ENCODE measurements around the gene NFATC1. TPM values are rescaled to one million over a fixed set of nuclear protein-coding genes. Genes with fewer than 3 reads are reported as not detected.

NFATC1 gene
- total RNA-seq, 2 donors from 2014 or later, result 1.6 to 4.3 TPM

DNA sequence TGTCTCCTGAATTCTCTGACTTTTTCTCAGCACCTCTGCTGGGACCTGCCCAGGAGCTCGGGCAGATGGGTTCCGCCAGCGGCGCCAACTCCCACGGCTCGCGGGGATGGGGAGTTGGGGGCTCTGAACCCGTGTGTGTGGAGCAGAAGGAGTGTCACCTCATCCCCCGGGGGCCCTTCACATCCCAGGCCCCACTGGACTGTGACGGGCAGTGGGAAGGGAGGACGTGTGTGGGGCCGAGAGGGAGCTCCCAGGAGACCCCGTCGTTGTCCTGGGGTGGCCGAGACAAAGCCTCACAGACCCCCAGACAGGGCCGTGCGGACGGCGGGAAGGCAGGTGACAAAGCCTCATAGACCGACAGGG, 153.9 kb downstream of the NFATC1 start:
- H3K27ac ChIP-seq, result no peak overlapping the region
- H3K9me3 ChIP-seq, result no peaks in the 10 kb centered on the region
- no peaks in the 10 kb centered on the region for H3K4me1 ChIP-seq
- H3K9ac ChIP-seq (ENCODE audit: low read depth in 2 of 2, low read length in 2 of 2), result no peak overlapping the region
- H3K4me3 ChIP-seq, result no peak overlapping the region
- intact Hi-C loops (cut with DNase I), result no loop called here
- no peak for DNase-seq
- TF ChIP-seq, protein P1, sequence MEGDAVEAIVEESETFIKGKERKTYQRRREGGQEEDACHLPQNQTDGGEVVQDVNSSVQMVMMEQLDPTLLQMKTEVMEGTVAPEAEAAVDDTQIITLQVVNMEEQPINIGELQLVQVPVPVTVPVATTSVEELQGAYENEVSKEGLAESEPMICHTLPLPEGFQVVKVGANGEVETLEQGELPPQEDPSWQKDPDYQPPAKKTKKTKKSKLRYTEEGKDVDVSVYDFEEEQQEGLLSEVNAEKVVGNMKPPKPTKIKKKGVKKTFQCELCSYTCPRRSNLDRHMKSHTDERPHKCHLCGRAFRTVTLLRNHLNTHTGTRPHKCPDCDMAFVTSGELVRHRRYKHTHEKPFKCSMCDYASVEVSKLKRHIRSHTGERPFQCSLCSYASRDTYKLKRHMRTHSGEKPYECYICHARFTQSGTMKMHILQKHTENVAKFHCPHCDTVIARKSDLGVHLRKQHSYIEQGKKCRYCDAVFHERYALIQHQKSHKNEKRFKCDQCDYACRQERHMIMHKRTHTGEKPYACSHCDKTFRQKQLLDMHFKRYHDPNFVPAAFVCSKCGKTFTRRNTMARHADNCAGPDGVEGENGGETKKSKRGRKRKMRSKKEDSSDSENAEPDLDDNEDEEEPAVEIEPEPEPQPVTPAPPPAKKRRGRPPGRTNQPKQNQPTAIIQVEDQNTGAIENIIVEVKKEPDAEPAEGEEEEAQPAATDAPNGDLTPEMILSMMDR (IDR thresholded peaks at IDR 0.05), result no peak
- no peaks in the 10 kb centered on the region for H3K27me3 ChIP-seq
- H3K36me3 ChIP-seq, result no peaks in the 10 kb centered on the region

DNA sequence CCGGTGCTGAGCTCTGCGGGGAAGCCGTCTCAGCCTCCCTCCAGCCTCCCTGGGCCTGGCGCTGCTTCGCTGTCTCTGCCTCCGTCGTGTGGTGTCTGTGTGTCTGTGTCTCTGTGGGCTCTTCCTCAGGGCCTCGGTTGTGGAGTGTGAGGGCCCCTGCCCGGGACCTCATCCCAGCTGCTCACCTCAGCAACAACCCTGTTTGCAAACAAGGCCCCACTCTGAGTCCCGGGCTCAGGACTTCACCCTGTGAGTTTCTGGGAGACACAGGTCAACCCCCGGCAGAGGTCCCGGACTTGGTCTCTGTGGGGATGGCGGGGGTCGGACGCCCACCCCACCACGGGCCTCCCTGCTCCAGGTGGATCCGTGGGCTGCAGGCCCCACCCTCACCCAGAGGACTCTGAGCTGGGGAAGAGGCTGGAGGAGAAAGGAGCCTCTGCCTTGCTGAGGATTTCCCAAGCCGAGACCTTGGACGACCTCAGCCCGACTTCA, 156.5 kb downstream of the NFATC1 start:
- Histone ChIP-seq H3K9ac (ENCODE audit: low read depth in 2 of 2, low read length in 2 of 2) (no peak overlapping the region), H3K36me3 (no peaks in the 10 kb centered on the region), H3K27ac (no peak overlapping the region), H3K4me3 (no peak overlapping the region), H3K4me1 (no peaks in the 10 kb centered on the region), H3K9me3 (no peaks in the 10 kb centered on the region), H3K27me3 (no peaks in the 10 kb centered on the region)
- DNase-seq, result no peak
- intact Hi-C loops (cut with DNase I), result no loop called here
- TF ChIP-seq, protein P1 (IDR thresholded peaks at IDR 0.05), result no peak

DNA sequence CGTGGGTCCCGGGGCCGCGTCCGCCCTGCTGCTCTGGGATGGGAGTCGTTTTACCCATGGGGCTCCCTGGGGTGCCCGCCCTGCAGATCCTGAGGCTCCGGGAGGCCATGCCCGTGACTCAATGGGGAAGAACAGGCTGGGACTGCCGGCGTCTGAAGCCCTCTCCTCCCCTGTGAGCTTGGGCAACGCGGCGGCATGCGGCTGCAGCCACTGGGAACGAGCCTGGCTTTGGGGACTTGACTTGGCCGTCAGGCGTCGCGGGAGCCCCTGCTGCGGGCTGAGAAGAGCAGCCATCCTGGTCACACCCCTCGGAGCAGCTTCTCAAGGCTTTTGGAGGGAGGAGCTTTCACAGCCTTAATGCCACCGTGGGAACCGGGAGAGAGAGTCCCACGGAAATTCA, 157.0 kb downstream of the NFATC1 start:
- Histone ChIP-seq H3K27me3 (no peaks in the 10 kb centered on the region), H3K4me3 (no peak overlapping the region), H3K27ac (no peak overlapping the region), H3K4me1 (no peaks in the 10 kb centered on the region), H3K9me3 (no peaks in the 10 kb centered on the region), H3K36me3 (no peaks in the 10 kb centered on the region), H3K9ac (ENCODE audit: low read depth in 2 of 2, low read length in 2 of 2) (no peak overlapping the region)
- intact Hi-C loops (cut with DNase I), result no loop called here
- no peak for DNase-seq
- TF ChIP-seq, protein P1 (IDR thresholded peaks at IDR 0.05), result no peak

DNA sequence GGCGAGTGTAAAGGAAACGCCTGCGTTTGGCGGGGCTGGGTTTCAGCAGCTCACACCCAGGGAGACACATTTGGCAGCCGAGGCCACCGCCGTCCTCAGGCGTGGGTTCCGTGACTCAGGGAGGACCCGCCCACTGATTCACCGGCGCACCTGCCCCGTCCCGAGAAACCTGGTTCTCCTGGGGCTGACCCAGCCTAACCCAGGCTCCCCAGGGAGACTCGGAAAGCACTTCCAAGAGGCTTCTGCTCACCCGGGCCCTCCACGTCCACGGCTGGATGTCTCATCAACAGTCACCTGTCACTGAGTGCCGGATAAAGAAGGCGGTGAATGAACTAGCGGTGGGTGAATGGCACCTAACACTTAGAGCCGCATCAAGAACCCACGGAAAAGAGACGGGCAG, 157.4 kb downstream of the NFATC1 start:
- no peak overlapping the region for H3K27ac ChIP-seq
- H3K36me3 ChIP-seq, result no peaks in the 10 kb centered on the region
- TF ChIP-seq, protein P1 (IDR thresholded peaks at IDR 0.05), result no peak
- no peaks in the 10 kb centered on the region for H3K9me3 ChIP-seq
- H3K4me1 ChIP-seq, result no peaks in the 10 kb centered on the region
- no peak overlapping the region for H3K4me3 ChIP-seq
- intact Hi-C loops (cut with DNase I), result no loop called here
- no peak for DNase-seq
- H3K27me3 ChIP-seq, result no peaks in the 10 kb centered on the region
- no peak overlapping the region for H3K9ac ChIP-seq (ENCODE audit: low read depth in 2 of 2, low read length in 2 of 2)

DNA sequence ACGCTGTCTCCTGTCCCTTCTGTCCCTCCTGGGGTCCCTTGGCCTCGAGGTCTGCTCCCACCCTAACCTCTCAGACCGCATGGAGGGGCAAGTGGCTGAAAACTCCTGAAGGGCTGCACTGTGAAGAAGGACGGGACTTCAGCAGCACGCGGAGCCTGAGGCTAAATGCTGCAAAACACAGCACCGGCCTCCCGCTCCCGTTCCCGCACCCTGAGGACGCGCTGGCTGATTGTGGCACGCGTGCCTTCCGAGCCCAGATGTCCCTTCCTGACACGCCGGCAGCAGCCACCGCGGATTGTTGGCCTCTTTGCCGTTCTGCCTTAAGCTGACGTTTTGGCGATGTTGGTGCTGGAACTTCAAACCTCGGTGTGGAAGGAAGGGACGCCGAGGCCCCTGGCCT, 158.0 kb downstream of the NFATC1 start:
- DNase-seq, result no peak
- intact Hi-C loops (cut with DNase I), result no loop called here
- H3K27ac ChIP-seq, result no peak overlapping the region
- H3K27me3 ChIP-seq, result no peaks in the 10 kb centered on the region
- TF ChIP-seq, protein P1 (IDR thresholded peaks at IDR 0.05), result no peak
- H3K9ac ChIP-seq (ENCODE audit: low read depth in 2 of 2, low read length in 2 of 2), result no peak overlapping the region
- H3K9me3 ChIP-seq, result no peaks in the 10 kb centered on the region
- H3K36me3 ChIP-seq, result no peaks in the 10 kb centered on the region
- no peaks in the 10 kb centered on the region for H3K4me1 ChIP-seq
- no peak overlapping the region for H3K4me3 ChIP-seq

DNA sequence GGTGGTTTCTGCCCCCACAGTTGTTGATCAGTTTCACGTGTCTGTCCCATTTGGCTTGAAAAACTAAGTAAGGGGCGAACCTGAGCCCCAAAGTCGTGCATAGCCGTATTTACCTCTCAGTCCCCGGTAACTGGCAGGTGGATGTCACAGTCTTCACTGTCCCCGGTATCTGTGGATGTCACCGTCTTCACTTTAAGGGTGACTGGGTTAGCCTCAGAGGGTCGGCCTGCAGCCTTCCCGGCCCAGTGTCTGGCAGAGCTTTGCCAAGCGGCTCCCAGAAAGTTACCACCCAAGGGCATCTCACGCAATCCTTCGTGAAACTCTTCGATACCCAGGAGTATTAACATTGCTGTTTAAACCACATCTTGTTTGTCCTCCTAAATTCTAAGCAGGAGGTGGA, 158.6 kb downstream of the NFATC1 start:
- no peak overlapping the region for H3K9ac ChIP-seq (ENCODE audit: low read depth in 2 of 2, low read length in 2 of 2)
- no peak overlapping the region for H3K4me3 ChIP-seq
- H3K27me3 ChIP-seq, result no peaks in the 10 kb centered on the region
- DNase-seq, result no peak
- no peaks in the 10 kb centered on the region for H3K36me3 ChIP-seq
- intact Hi-C loops (cut with DNase I), result no loop called here
- no peak overlapping the region for H3K27ac ChIP-seq
- TF ChIP-seq, protein P1 (IDR thresholded peaks at IDR 0.05), result no peak
- H3K9me3 ChIP-seq, result no peaks in the 10 kb centered on the region
- no peaks in the 10 kb centered on the region for H3K4me1 ChIP-seq
